HG03108 (cell line): ENCODE results near the gene DHRS7C.

Experiments
- ATAC-seq: cut with Tn5 transposase; IDR thresholded peaks from one replicate; pipeline ENCODE4 v1.9.1; 2021; ENCODE audit warnings: moderate library complexity; ENCODE audit not compliant: unreplicated experiment

DHRS7C gene

GRCh38 chr17:9790889-9791876, at the start of gene DHRS7C:
DHRS7C (minus strand) TSS chr17:9791592; CDS start chr17:9791284, 308 bp downstream.
- no peak for ATAC-seq

GRCh38 chr17:9839433-9839832, 48.0 kb upstream of the DHRS7C start:
- no peak for ATAC-seq

GRCh38 chr17:9837551-9838471, 46.4 kb upstream of the DHRS7C start:
- ATAC-seq = no peak

GRCh38 chr17:9833922-9834321, 42.5 kb upstream of the DHRS7C start:
- no peak for ATAC-seq

- no peak for ATAC-seq
Measured at GRCh38 chr17:9830711-9831110, 39.3 kb upstream of the DHRS7C start.

GRCh38 chr17:9829343-9829742, 38.0 kb upstream of the DHRS7C start:
- no peak for ATAC-seq

GRCh38 chr17:9828296-9829295, 37.2 kb upstream of the DHRS7C start:
- no peak for ATAC-seq

GRCh38 chr17:9825641-9826150, 34.3 kb upstream of the DHRS7C start, which contains the start of gene GLP2R:
GLP2R (plus strand) TSS chr17:9825924; CDS start chr17:9826064, 140 bp downstream.
- ATAC-seq = no peak

GRCh38 chr17:9824797-9825338, 33.5 kb upstream of the DHRS7C start:
- ATAC-seq = no peak

GRCh38 chr17:9824094-9824493, 32.7 kb upstream of the DHRS7C start:
- ATAC-seq = no peak

- ATAC-seq = no peak
Measured at GRCh38 chr17:9821921-9822320, 30.5 kb upstream of the DHRS7C start, which contains the start of gene GSG1L2. GSG1L2 (minus strand) TSS chr17:9822079; CDS start chr17:9822071, 8 bp downstream.

GRCh38 chr17:9820448-9820847, 29.1 kb upstream of the DHRS7C start:
- ATAC-seq = no peak

GRCh38 chr17:9818760-9819159, 27.4 kb upstream of the DHRS7C start:
- ATAC-seq = no peak

- no peak for ATAC-seq
Measured at GRCh38 chr17:9817086-9817485, 25.7 kb upstream of the DHRS7C start.

GRCh38 chr17:9816472-9816871, 25.1 kb upstream of the DHRS7C start:
- ATAC-seq = no peak

- no peak for ATAC-seq
Measured at GRCh38 chr17:9814337-9814945, 23.0 kb upstream of the DHRS7C start.

GRCh38 chr17:9813166-9813565, 21.8 kb upstream of the DHRS7C start:
- no peak for ATAC-seq

- ATAC-seq = no peak
Measured at GRCh38 chr17:9811537-9811936, 20.1 kb upstream of the DHRS7C start.

GRCh38 chr17:9811086-9811485, 19.7 kb upstream of the DHRS7C start:
- no peak for ATAC-seq
